KOPT-K1 (cell line): ENCODE results near the gene AKAP8.
"Not testable (repeated sequence)": the region's sequence is repeated elsewhere in the genome, so short reads cannot be mapped to it uniquely, and the experiment has no call there.

ENCODE experiments used
- H3K27ac ChIP-seq: fragments of 200-600 bp; sonication (generic); 2 replicates; pipeline ENCODE4 v1.5.1; 2016; ENCODE audit warnings: antibody characterized with exemption, mild to moderate bottlenecking, low read depth, low read length; ENCODE audit not compliant: poor library complexity, severe bottlenecking
- H3K36me3 ChIP-seq: fragments of 200-600 bp; sonication (generic); 2 replicates; pipeline ENCODE4 v1.5.1; 2017; ENCODE audit warnings: antibody characterized with exemption, mild to moderate bottlenecking, low read length, moderate library complexity; ENCODE audit not compliant: insufficient read depth
- H3K9me3 ChIP-seq: fragments of 200-600 bp; sonication (generic); 2 replicates; pipeline ENCODE4 v1.5.1; 2017; ENCODE audit warnings: antibody characterized with exemption, low read length, mild to moderate bottlenecking; ENCODE audit not compliant: insufficient read depth, poor library complexity, severe bottlenecking

The AKAP8 gene

GRCh38 chr19:15397782-15398181, 18.2 kb upstream of the AKAP8 start:
- peaks cover 98% of the 10 kb centered on the region for H3K36me3 ChIP-seq
- no peak overlapping the region for H3K27ac ChIP-seq
- H3K9me3 ChIP-seq: no peaks in the 10 kb centered on the region

- Histone ChIP-seq H3K9me3 (no peaks in the 10 kb centered on the region), H3K27ac (no peak overlapping the region), H3K36me3 (peaks cover 98% of the 10 kb centered on the region)
Observed at GRCh38 chr19:15397236-15397635, 17.6 kb upstream of the AKAP8 start.

- H3K9me3 ChIP-seq: no peaks in the 10 kb centered on the region
- H3K36me3 ChIP-seq: peaks cover 98% of the 10 kb centered on the region
- no peak overlapping the region for H3K27ac ChIP-seq
Observed at GRCh38 chr19:15396436-15396835, 16.8 kb upstream of the AKAP8 start.

GRCh38 chr19:15395251-15395650, 15.7 kb upstream of the AKAP8 start:
- not testable (repeated sequence) for H3K9me3 ChIP-seq, H3K27ac ChIP-seq
- peaks cover 96% of the 10 kb centered on the region for H3K36me3 ChIP-seq

GRCh38 chr19:15394426-15394825, 14.8 kb upstream of the AKAP8 start:
- Histone ChIP-seq H3K36me3 (peaks cover 96% of the 10 kb centered on the region), H3K27ac (no peak overlapping the region)

GRCh38 chr19:15393963-15394362, 14.4 kb upstream of the AKAP8 start:
- peaks cover 96% of the 10 kb centered on the region for H3K36me3 ChIP-seq
- H3K9me3 ChIP-seq: no peaks in the 10 kb centered on the region
- no peak overlapping the region for H3K27ac ChIP-seq

More at GRCh38 chr19:15394426-15394825, 14.8 kb upstream of the AKAP8 start:
- no peaks in the 10 kb centered on the region for H3K9me3 ChIP-seq

GRCh38 chr19:15390814-15391213, 11.2 kb upstream of the AKAP8 start:
- Histone ChIP-seq H3K36me3 (peaks cover 87% of the 10 kb centered on the region), H3K27ac (no peak overlapping the region), H3K9me3 (no peaks in the 10 kb centered on the region)

- H3K9me3 ChIP-seq: no peaks in the 10 kb centered on the region
- no peak overlapping the region for H3K27ac ChIP-seq
- peaks cover 33% of the 10 kb centered on the region for H3K36me3 ChIP-seq
Observed at GRCh38 chr19:15381864-15382263, 2.3 kb upstream of the AKAP8 start.

GRCh38 chr19:15381429-15381828, 1.8 kb upstream of the AKAP8 start:
- H3K9me3 ChIP-seq: no peaks in the 10 kb centered on the region
- H3K27ac ChIP-seq: no peak overlapping the region
- peaks cover 29% of the 10 kb centered on the region for H3K36me3 ChIP-seq

GRCh38 chr19:15379999-15380647, 536 bp upstream of the AKAP8 start:
- Histone ChIP-seq H3K9me3 (no peaks in the 10 kb centered on the region), H3K27ac (peak overlapping the region; percentile 88), H3K36me3 (peaks cover 31% of the 10 kb centered on the region)

- H3K36me3 ChIP-seq: peaks cover 46% of the 10 kb centered on the region
- no peaks in the 10 kb centered on the region for H3K9me3 ChIP-seq
- peak overlapping the region; percentile 88 for H3K27ac ChIP-seq
Observed at GRCh38 chr19:15378534-15379082, 979 bp downstream of the AKAP8 start.

- Histone ChIP-seq H3K27ac (no peak overlapping the region), H3K36me3 (peaks cover 59% of the 10 kb centered on the region), H3K9me3 (no peaks in the 10 kb centered on the region)
Observed at GRCh38 chr19:15374796-15375440, 4.7 kb downstream of the AKAP8 start.

GRCh38 chr19:15374105-15374651, 5.4 kb downstream of the AKAP8 start:
- Histone ChIP-seq H3K36me3 (peaks cover 66% of the 10 kb centered on the region), H3K9me3 (no peaks in the 10 kb centered on the region), H3K27ac (no peak overlapping the region)

- no peaks in the 10 kb centered on the region for H3K9me3 ChIP-seq
- H3K27ac ChIP-seq: no peak overlapping the region
- H3K36me3 ChIP-seq: peaks cover 72% of the 10 kb centered on the region
Observed at GRCh38 chr19:15373644-15374043, 5.9 kb downstream of the AKAP8 start.

- Histone ChIP-seq H3K36me3 (peaks cover 79% of the 10 kb centered on the region), H3K27ac (no peak overlapping the region), H3K9me3 (no peaks in the 10 kb centered on the region)
Observed at GRCh38 chr19:15372891-15373301, 6.7 kb downstream of the AKAP8 start.
